GM23338 (cell line): ENCODE data around the gene RNF217. TPM values are rescaled to one million over a fixed set of nuclear protein-coding genes. Genes with fewer than 3 reads are reported as not detected.

Experiments
- ATAC-seq: fragments of 200-7000 bp; cut with Tn5 transposase; 3 replicates; pipeline ENCODE4 v1.9.1; 2020
- DNase-seq: peaks from one replicate; pipeline ENCODE4 v3.0.0-alpha.2; 2015; ENCODE audit warnings: low spot score
- H2AFZ ChIP-seq: fragments of 200-600 bp; sonication (generic); 2 replicates; pipeline ENCODE4 v1.8.0; 2016; ENCODE audit warnings: antibody characterized with exemption, mild to moderate bottlenecking, moderate library complexity
- H3F3A ChIP-seq: fragments of 200-600 bp; sonication (generic); replicated peaks from 2 replicates; pipeline ENCODE4 v1.8.0; 2017; ENCODE audit warnings: antibody characterized with exemption, mixed run types, low read depth
- H3K27ac ChIP-seq: fragments of 200-600 bp; sonication (generic); 2 replicates; pipeline ENCODE4 v1.6.1; 2016; ENCODE audit warnings: low read depth
- H3K27me3 ChIP-seq: fragments of 200-600 bp; sonication (generic); 2 replicates; pipeline ENCODE4 v1.8.0; 2016; ENCODE audit warnings: mild to moderate bottlenecking, mixed run types, moderate library complexity; ENCODE audit not compliant: insufficient read depth
- H3K36me3 ChIP-seq: fragments of 200-600 bp; sonication (generic); 2 replicates; pipeline ENCODE4 v1.8.0; 2016; ENCODE audit warnings: mild to moderate bottlenecking; ENCODE audit not compliant: insufficient read depth
- H3K4me1 ChIP-seq: fragments of 200-600 bp; sonication (generic); 2 replicates; pipeline ENCODE4 v1.8.0; 2016; ENCODE audit warnings: mild to moderate bottlenecking, moderate library complexity; ENCODE audit not compliant: insufficient read depth
- H3K4me2 ChIP-seq: fragments of 200-600 bp; sonication (generic); 2 replicates; pipeline ENCODE4 v1.7.1; 2017; ENCODE audit warnings: mixed run types
- H3K4me3 ChIP-seq: fragments of 200-600 bp; sonication (generic); 2 replicates; pipeline ENCODE4 v1.6.1; 2016; ENCODE audit warnings: mixed run types
- H3K79me2 ChIP-seq: fragments of 200-600 bp; sonication (generic); replicated peaks from 2 replicates; pipeline ENCODE4 v1.8.0; 2017; ENCODE audit warnings: mild to moderate bottlenecking; ENCODE audit not compliant: insufficient read depth
- H3K9me2 ChIP-seq: fragments of 200-600 bp; sonication (generic); 2 replicates; pipeline ENCODE4 v1.8.0; 2017; ENCODE audit not compliant: insufficient read depth
- H4K20me1 ChIP-seq: fragments of 200-600 bp; sonication (generic); replicated peaks from 2 replicates; pipeline ENCODE4 v1.8.0; 2017; ENCODE audit warnings: mild to moderate bottlenecking; ENCODE audit not compliant: insufficient read depth
- H3K27ac Mint-ChIP-seq: 2 replicates; pipeline ENCODE4 v1.8.0; 2020; ENCODE audit warnings: inconsistent platforms, mild to moderate bottlenecking, moderate library complexity, mixed read lengths
- H3K27me3 Mint-ChIP-seq: 3 replicates; pipeline ENCODE4 v1.8.0; 2022; ENCODE audit warnings: low read depth, mild to moderate bottlenecking, moderate library complexity, mixed read lengths, inconsistent platforms; ENCODE audit not compliant: insufficient read depth, poor library complexity
- H3K36me3 Mint-ChIP-seq: 3 replicates; pipeline ENCODE4 v1.8.0; 2021; ENCODE audit warnings: low read depth, mild to moderate bottlenecking, inconsistent platforms, moderate library complexity, mixed read lengths
- H3K4me1 Mint-ChIP-seq: 3 replicates; pipeline ENCODE4 v1.8.0; 2020; ENCODE audit warnings: mild to moderate bottlenecking, inconsistent platforms, mixed read lengths
- H3K4me3 Mint-ChIP-seq: 3 replicates; pipeline ENCODE4 v1.8.0; 2021; ENCODE audit warnings: moderate library complexity, mild to moderate bottlenecking, inconsistent platforms, mixed read lengths
- H3K9me3 Mint-ChIP-seq: 3 replicates; pipeline ENCODE4 v1.8.0; 2020; ENCODE audit warnings: moderate library complexity, mild to moderate bottlenecking, inconsistent platforms, mixed read lengths
- CREB1 ChIP-seq: fragments of 250-450 bp; sonication (Bioruptor Pico); IDR thresholded peaks from 2 replicates; pipeline ENCODE4 v1.5.0; 2020; ENCODE audit warnings: low read depth, mild to moderate bottlenecking, moderate library complexity
- EZH2 ChIP-seq: fragments of 200-600 bp; sonication (generic); IDR thresholded peaks from one replicate; pipeline ENCODE4 v1.8.0; 2017; ENCODE audit warnings: antibody characterized with exemption, mild to moderate bottlenecking, low read depth; ENCODE audit not compliant: unreplicated experiment
- EZH2phosphoT487 ChIP-seq: fragments of 200-600 bp; sonication (generic); IDR thresholded peaks from one replicate; pipeline ENCODE4 v1.8.1; 2018; ENCODE audit warnings: antibody characterized with exemption; ENCODE audit not compliant: unreplicated experiment
- JUNB ChIP-seq: IDR thresholded peaks from one replicate; pipeline ENCODE4 v1.6.1; 2016; ENCODE audit warnings: antibody characterized with exemption; ENCODE audit not compliant: unreplicated experiment
- NANOG ChIP-seq: IDR thresholded peaks from 2 replicates; pipeline ENCODE4 v1.6.1; 2016; ENCODE audit warnings: antibody characterized with exemption, borderline replicate concordance
- POLR2AphosphoS5 ChIP-seq: IDR thresholded peaks from 2 replicates; pipeline ENCODE4 v1.6.1; 2016; ENCODE audit warnings: antibody characterized with exemption, low read depth
- STAT1 ChIP-seq: IDR thresholded peaks from one replicate; pipeline ENCODE4 v1.6.1; 2016; ENCODE audit warnings: antibody characterized with exemption; ENCODE audit not compliant: unreplicated experiment
- ZNF114 ChIP-seq: fragments of 250-450 bp; sonication (Bioruptor Pico); IDR thresholded peaks from 2 replicates; pipeline ENCODE4 v1.5.0; 2020; ENCODE audit warnings: mild to moderate bottlenecking, moderate library complexity
- ZNF331 ChIP-seq: fragments of 250-450 bp; sonication (Bioruptor Pico); IDR thresholded peaks from 2 replicates; pipeline ENCODE4 v1.5.0; 2020; ENCODE audit warnings: low read depth, mild to moderate bottlenecking, moderate library complexity
- polyA plus RNA-seq: library from polyadenylated mRNA; unstranded; fragments of >200 nt; fragmentation: Nextera tagmentation; extraction: Ambion mirVana; gene quantifications from 2 replicates; pipeline ENCODE4 v1.2.1, GENCODE V29; 2016
- total RNA-seq: library from RNA; depleted of rRNA; stranded (reverse); fragments of >200 nt; shearing (Covaris generic); gene quantifications from 2 replicates; pipeline ENCODE4 v1.2.3, GENCODE V29; 2014
- TF ChIP-seq, protein P1 (sequence below): IDR thresholded peaks from 2 replicates; pipeline ENCODE4 v1.6.1; 2016; ENCODE audit warnings: antibody characterized with exemption
- TF ChIP-seq, protein P2 (sequence below): fragments of 250-450 bp; sonication (Bioruptor Pico); IDR thresholded peaks from 2 replicates; pipeline ENCODE4 v1.5.0; 2020; ENCODE audit warnings: mild to moderate bottlenecking, moderate library complexity
- TF ChIP-seq, protein P3 (sequence below): IDR thresholded peaks from one replicate; pipeline ENCODE4 v1.6.1; 2018; ENCODE audit warnings: antibody characterized with exemption; ENCODE audit not compliant: unreplicated experiment
- TF ChIP-seq, protein P4 (sequence below), 2 experiments: fragments of 200-600 bp in 1 of 2; sonication (generic) in 1 of 2; conservative IDR thresholded peaks; 2 replicates each; pipeline versions ENCODE4 v1.5.1 to v1.6.1; 2016 to 2017; ENCODE audit warnings: antibody characterized with exemption in 2 of 2, low read depth in 2 of 2, mild to moderate bottlenecking in 2 of 2, moderate library complexity in 1 of 2

RNF217 gene
- total and polyA plus RNA-seq, 2 experiments from 2014 or later: 1.7 to 6.2 TPM

DNA sequence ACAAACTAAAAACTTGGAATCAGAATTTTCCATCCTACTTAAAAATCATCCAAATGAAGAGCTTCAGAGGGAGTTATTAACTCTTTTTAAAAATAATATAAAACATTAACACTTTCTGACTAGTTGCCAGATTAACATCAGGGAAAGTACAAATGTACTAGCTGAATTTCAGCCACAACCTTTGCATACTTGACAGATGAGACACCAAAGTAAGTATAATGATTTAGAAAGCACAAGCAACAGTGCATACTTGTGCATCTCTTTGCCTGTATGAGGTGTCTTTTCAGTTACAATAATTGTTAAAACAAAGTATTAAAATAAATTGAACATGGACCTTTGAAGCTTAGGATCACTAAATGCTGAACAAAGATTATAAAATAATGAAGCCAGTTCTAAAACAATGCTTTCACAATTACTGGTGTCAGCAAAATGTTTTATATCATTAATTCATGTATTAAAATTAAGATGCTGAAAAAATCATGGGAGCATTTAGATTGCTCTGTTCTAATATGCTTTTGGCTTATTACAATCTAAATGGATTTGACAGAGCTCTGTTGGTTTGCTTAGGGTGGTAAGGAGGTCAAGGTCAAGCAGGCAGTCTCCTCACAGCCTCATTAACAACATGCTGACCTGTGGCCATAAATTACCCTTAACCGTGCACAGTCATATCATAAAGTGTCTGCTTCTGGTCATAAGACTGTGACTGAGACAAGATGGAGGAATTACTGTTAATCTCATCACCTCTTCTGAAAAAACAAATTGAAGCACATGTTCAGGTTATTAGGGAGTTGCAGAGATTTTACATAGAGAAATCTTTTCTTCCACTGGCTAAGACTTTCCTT lies 15.1 kb downstream of the RNF217 start:
- H3F3A ChIP-seq: no peaks in the 10 kb centered on the region
- H3K36me3 ChIP-seq: no peaks in the 10 kb centered on the region
- no peak overlapping the region for H3K27ac ChIP-seq
- no peak overlapping the region for H3K4me3 Mint-ChIP-seq
- no peaks in the 10 kb centered on the region for H3K4me1 ChIP-seq
- H4K20me1 ChIP-seq: 0 out of 2 replicates have a peak, but pooled peaks cover 3% of the 10 kb centered on the region
- no peak for TF ChIP-seq ZNF331 (CRISPR knock-in tag)
- TF ChIP-seq EZH2phosphoT487: no peak
- TF ChIP-seq CREB1 (CRISPR knock-in tag): no peak
- TF ChIP-seq, protein P1, sequence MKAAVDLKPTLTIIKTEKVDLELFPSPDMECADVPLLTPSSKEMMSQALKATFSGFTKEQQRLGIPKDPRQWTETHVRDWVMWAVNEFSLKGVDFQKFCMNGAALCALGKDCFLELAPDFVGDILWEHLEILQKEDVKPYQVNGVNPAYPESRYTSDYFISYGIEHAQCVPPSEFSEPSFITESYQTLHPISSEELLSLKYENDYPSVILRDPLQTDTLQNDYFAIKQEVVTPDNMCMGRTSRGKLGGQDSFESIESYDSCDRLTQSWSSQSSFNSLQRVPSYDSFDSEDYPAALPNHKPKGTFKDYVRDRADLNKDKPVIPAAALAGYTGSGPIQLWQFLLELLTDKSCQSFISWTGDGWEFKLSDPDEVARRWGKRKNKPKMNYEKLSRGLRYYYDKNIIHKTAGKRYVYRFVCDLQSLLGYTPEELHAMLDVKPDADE: no peak
- TF ChIP-seq, protein P2, sequence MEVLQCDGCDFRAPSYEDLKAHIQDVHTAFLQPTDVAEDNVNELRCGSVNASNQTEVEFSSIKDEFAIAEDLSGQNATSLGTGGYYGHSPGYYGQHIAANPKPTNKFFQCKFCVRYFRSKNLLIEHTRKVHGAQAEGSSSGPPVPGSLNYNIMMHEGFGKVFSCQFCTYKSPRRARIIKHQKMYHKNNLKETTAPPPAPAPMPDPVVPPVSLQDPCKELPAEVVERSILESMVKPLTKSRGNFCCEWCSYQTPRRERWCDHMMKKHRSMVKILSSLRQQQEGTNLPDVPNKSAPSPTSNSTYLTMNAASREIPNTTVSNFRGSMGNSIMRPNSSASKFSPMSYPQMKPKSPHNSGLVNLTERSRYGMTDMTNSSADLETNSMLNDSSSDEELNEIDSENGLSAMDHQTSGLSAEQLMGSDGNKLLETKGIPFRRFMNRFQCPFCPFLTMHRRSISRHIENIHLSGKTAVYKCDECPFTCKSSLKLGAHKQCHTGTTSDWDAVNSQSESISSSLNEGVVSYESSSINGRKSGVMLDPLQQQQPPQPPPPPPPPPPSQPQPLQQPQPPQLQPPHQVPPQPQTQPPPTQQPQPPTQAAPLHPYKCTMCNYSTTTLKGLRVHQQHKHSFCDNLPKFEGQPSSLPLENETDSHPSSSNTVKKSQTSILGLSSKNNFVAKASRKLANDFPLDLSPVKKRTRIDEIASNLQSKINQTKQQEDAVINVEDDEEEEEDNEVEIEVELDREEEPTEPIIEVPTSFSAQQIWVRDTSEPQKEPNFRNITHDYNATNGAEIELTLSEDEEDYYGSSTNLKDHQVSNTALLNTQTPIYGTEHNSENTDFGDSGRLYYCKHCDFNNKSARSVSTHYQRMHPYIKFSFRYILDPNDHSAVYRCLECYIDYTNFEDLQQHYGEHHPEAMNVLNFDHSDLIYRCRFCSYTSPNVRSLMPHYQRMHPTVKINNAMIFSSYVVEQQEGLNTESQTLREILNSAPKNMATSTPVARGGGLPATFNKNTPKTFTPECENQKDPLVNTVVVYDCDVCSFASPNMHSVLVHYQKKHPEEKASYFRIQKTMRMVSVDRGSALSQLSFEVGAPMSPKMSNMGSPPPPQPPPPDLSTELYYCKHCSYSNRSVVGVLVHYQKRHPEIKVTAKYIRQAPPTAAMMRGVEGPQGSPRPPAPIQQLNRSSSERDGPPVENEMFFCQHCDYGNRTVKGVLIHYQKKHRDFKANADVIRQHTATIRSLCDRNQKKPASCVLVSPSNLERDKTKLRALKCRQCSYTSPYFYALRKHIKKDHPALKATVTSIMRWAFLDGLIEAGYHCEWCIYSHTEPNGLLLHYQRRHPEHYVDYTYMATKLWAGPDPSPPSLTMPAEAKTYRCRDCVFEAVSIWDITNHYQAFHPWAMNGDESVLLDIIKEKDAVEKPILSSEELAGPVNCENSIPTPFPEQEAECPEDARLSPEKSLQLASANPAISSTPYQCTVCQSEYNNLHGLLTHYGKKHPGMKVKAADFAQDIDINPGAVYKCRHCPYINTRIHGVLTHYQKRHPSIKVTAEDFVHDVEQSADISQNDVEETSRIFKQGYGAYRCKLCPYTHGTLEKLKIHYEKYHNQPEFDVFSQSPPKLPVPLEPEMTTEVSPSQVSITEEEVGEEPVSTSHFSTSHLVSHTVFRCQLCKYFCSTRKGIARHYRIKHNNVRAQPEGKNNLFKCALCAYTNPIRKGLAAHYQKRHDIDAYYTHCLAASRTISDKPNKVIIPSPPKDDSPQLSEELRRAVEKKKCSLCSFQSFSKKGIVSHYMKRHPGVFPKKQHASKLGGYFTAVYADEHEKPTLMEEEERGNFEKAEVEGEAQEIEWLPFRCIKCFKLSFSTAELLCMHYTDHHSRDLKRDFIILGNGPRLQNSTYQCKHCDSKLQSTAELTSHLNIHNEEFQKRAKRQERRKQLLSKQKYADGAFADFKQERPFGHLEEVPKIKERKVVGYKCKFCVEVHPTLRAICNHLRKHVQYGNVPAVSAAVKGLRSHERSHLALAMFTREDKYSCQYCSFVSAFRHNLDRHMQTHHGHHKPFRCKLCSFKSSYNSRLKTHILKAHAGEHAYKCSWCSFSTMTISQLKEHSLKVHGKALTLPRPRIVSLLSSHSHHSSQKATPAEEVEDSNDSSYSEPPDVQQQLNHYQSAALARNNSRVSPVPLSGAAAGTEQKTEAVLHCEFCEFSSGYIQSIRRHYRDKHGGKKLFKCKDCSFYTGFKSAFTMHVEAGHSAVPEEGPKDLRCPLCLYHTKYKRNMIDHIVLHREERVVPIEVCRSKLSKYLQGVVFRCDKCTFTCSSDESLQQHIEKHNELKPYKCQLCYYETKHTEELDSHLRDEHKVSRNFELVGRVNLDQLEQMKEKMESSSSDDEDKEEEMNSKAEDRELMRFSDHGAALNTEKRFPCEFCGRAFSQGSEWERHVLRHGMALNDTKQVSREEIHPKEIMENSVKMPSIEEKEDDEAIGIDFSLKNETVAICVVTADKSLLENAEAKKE (CRISPR knock-in tag): no peak
- TF ChIP-seq STAT1: no peak
- TF ChIP-seq JUNB: no peak
- no peak for TF ChIP-seq NANOG
- TF ChIP-seq EZH2: no peak
- TF ChIP-seq, protein P3, sequence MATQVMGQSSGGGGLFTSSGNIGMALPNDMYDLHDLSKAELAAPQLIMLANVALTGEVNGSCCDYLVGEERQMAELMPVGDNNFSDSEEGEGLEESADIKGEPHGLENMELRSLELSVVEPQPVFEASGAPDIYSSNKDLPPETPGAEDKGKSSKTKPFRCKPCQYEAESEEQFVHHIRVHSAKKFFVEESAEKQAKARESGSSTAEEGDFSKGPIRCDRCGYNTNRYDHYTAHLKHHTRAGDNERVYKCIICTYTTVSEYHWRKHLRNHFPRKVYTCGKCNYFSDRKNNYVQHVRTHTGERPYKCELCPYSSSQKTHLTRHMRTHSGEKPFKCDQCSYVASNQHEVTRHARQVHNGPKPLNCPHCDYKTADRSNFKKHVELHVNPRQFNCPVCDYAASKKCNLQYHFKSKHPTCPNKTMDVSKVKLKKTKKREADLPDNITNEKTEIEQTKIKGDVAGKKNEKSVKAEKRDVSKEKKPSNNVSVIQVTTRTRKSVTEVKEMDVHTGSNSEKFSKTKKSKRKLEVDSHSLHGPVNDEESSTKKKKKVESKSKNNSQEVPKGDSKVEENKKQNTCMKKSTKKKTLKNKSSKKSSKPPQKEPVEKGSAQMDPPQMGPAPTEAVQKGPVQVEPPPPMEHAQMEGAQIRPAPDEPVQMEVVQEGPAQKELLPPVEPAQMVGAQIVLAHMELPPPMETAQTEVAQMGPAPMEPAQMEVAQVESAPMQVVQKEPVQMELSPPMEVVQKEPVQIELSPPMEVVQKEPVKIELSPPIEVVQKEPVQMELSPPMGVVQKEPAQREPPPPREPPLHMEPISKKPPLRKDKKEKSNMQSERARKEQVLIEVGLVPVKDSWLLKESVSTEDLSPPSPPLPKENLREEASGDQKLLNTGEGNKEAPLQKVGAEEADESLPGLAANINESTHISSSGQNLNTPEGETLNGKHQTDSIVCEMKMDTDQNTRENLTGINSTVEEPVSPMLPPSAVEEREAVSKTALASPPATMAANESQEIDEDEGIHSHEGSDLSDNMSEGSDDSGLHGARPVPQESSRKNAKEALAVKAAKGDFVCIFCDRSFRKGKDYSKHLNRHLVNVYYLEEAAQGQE: no peak
- TF ChIP-seq, protein P4, sequence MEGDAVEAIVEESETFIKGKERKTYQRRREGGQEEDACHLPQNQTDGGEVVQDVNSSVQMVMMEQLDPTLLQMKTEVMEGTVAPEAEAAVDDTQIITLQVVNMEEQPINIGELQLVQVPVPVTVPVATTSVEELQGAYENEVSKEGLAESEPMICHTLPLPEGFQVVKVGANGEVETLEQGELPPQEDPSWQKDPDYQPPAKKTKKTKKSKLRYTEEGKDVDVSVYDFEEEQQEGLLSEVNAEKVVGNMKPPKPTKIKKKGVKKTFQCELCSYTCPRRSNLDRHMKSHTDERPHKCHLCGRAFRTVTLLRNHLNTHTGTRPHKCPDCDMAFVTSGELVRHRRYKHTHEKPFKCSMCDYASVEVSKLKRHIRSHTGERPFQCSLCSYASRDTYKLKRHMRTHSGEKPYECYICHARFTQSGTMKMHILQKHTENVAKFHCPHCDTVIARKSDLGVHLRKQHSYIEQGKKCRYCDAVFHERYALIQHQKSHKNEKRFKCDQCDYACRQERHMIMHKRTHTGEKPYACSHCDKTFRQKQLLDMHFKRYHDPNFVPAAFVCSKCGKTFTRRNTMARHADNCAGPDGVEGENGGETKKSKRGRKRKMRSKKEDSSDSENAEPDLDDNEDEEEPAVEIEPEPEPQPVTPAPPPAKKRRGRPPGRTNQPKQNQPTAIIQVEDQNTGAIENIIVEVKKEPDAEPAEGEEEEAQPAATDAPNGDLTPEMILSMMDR (conservative IDR thresholded peaks at IDR 0.05; ENCODE audit: low read depth in 2 of 2): no peak
- no peak for TF ChIP-seq POLR2AphosphoS5
- no peak for TF ChIP-seq ZNF114
- H3K9me3 Mint-ChIP-seq: peaks cover 25% of the 10 kb centered on the region
- peaks cover 8% of the 10 kb centered on the region; the same call in 1 of the 3 replicates for H3K4me1 Mint-ChIP-seq
- peaks cover 33% of the 10 kb centered on the region for H3K36me3 Mint-ChIP-seq
- H3K79me2 ChIP-seq: no peaks in the 10 kb centered on the region
- H3K27me3 ChIP-seq: no peaks in the 10 kb centered on the region
- H3K4me3 ChIP-seq: no peak overlapping the region
- H3K4me2 ChIP-seq: no peak overlapping the region
- H3K27ac Mint-ChIP-seq: no peak overlapping the region
- DNase-seq (no peak), ATAC-seq (no peak)
- H3K9me2 ChIP-seq: no peaks in the 10 kb centered on the region; the same call in 1 of the 2 replicates
- no peak overlapping the region for H2AFZ ChIP-seq
- no peaks in the 10 kb centered on the region for H3K27me3 Mint-ChIP-seq
